A549 (cell line): ENCODE results near the gene DHX34.

ENCODE experiments used
- CTCF ChIP-seq: fragments of >200 bp; sonication (Bioruptor Twin); formaldehyde crosslinking; IDR thresholded peaks from 3 replicates; pipeline ENCODE4 v1.5.1; 2016
- EHMT2 ChIP-seq: fragments of 200-600 bp; sonication (generic); IDR thresholded peaks from 2 replicates; pipeline ENCODE4 v1.6.1; 2016; ENCODE audit warnings: antibody characterized with exemption, low read depth, mild to moderate bottlenecking, moderate library complexity
- EP300 ChIP-seq, 2 experiments: fragments of >200 bp; sonication (Bioruptor Twin); formaldehyde crosslinking; IDR thresholded peaks; 2 replicates in 1 of 2; 3 replicates in 1 of 2; pipeline ENCODE4 v1.6.1; 2016 to 2017
- HDAC2 ChIP-seq: fragments of 200-600 bp; sonication (generic); IDR thresholded peaks from 2 replicates; pipeline ENCODE4 v1.6.1; 2016
- KDM5A ChIP-seq: fragments of 200-600 bp; sonication (generic); IDR thresholded peaks from 2 replicates; pipeline ENCODE4 v1.6.1; 2016; ENCODE audit warnings: antibody characterized with exemption, mild to moderate bottlenecking
- NFE2L2 ChIP-seq: fragments of 150-350 bp; conservative IDR thresholded peaks from 2 replicates; pipeline ENCODE4 v1.6.1; 2014; ENCODE audit warnings: low read length
- NR3C1 ChIP-seq: fragments of >200 bp; sonication (Bioruptor Twin); formaldehyde crosslinking; IDR thresholded peaks from 3 replicates; pipeline ENCODE4 v1.6.1; 2017
- POLR2A ChIP-seq: IDR thresholded peaks from 2 replicates; pipeline ENCODE4 v1.6.1; 2012; ENCODE audit warnings: mild to moderate bottlenecking, low read length
- RAD21 ChIP-seq, 2 experiments: fragments of >200 bp in 1 of 2; sonication (Bioruptor Twin) in 1 of 2; formaldehyde crosslinking in 1 of 2; IDR thresholded peaks in 1 of 2; conservative IDR thresholded peaks in 1 of 2; 2 replicates in 1 of 2; 3 replicates in 1 of 2; pipeline ENCODE4 v1.6.1; 2012 to 2018; ENCODE audit warnings: inconsistent platforms in 1 of 2
- RNF2 ChIP-seq: fragments of 200-600 bp; sonication (generic); IDR thresholded peaks from 2 replicates; pipeline ENCODE4 v1.6.1; 2016; ENCODE audit warnings: low read depth, mild to moderate bottlenecking, antibody characterized with exemption, moderate library complexity, borderline replicate concordance
- SMC3 ChIP-seq: fragments of >200 bp; sonication (Bioruptor Twin); formaldehyde crosslinking; IDR thresholded peaks from 3 replicates; pipeline ENCODE4 v1.6.1; 2018; ENCODE audit warnings: inconsistent platforms
- TF ChIP-seq, protein P1 (sequence below): IDR thresholded peaks from 2 replicates; pipeline ENCODE4 v1.6.1; 2012

DNA sequence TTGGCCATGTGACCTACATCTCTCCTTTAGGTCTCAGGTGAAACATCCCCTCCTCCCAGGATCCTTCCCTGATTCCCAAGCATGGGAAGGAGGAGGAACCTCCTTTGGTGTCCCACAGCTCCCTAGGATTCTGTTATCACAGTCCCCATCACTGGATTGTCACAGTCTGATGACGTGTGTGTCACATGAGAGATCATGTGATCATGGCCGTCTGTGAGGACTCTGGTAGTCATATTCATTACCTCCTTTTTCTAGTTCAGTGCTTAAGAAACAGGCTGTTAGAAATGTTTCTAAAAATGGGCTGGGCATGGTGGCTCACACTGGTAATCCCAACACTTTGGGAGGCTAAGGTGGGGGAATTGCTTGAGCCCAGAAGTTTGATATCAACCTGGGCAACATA is 3.0 kb downstream of the DHX34 start:
- TF ChIP-seq CTCF (no peak), RAD21 (conservative IDR thresholded peaks at IDR 0.05 in 1 of 2, IDR thresholded peaks at IDR 0.05 in 1 of 2) (no peak), NR3C1 (no peak), NFE2L2 (no peak), POLR2A (no peak), EHMT2 (no peak), SMC3 (no peak), HDAC2 (no peak), RNF2 (no peak), EP300 (IDR thresholded peaks at IDR 0.05) (no peak), KDM5A (no peak)
- TF ChIP-seq, protein P1, sequence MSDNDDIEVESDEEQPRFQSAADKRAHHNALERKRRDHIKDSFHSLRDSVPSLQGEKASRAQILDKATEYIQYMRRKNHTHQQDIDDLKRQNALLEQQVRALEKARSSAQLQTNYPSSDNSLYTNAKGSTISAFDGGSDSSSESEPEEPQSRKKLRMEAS: no peak
